Muscle layer of colon (tissue), 2 donors: ENCODE results near the gene VPS13C.

ENCODE experiments used
- H3K27ac ChIP-seq: one replicate; pipeline ENCODE4 v1.7.0; 2013; ENCODE audit warnings: low read depth, mild to moderate bottlenecking, low read length, moderate library complexity
- H3K27me3 ChIP-seq, 2 donors: one replicate each; pipeline ENCODE4 v1.7.0; 2013; ENCODE audit warnings: low read length in 2 of 2, mild to moderate bottlenecking in 2 of 2; ENCODE audit not compliant: insufficient read depth in 2 of 2, control insufficient read depth in 1 of 2
- H3K36me3 ChIP-seq: one replicate; pipeline ENCODE4 v1.7.0; 2013; ENCODE audit warnings: mild to moderate bottlenecking, low read length; ENCODE audit not compliant: insufficient read depth
- H3K4me1 ChIP-seq: one replicate; pipeline ENCODE4 v1.7.0; 2013; ENCODE audit warnings: mild to moderate bottlenecking, low read length; ENCODE audit not compliant: insufficient read depth
- H3K4me3 ChIP-seq, 2 donors: one replicate each; pipeline ENCODE4 v1.7.0; 2013; ENCODE audit warnings: low read length in 2 of 2, low read depth in 1 of 2, mild to moderate bottlenecking in 1 of 2, moderate library complexity in 1 of 2
- H3K9ac ChIP-seq: one replicate; pipeline ENCODE4 v1.7.0; 2013; ENCODE audit warnings: low read length
- H3K9me3 ChIP-seq: one replicate; pipeline ENCODE4 v1.7.0; 2013; ENCODE audit warnings: mild to moderate bottlenecking, low read length
- donor health status: abdominal sarcoma.
- donor health status: Adenocarcinoma of cecum.

The VPS13C gene

DNA sequence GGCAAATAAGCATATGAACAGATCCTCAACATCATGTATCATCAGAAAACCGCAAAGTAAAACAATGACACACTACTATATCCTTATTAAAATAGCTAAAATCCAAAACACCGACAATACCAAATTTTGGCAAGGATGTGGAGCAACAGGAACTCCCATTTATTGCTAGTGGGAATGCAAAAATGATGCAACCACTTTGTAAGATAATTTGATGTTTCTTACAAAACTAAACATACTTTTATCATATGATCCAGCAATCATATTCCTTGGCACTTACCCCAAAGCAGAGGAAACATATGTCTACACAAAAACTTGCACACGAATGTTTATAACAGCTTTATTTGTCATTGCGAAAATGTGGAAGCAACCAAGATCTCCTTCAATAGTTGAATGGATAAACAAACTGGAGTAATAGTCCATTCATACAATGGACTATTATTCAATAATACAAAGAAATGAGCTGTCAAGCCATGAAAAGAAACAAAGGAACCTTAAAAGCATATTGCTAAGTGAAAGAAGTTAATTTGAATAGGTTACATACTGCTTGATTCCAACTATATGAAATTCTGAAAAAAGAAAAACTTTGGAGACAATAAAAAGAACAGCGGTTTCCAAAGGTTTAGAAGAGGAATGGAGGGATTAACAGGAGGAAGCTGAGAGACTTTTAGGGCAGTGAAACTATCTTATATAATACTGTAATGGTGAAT, 172.0 kb downstream of the VPS13C start:
- H3K4me1 ChIP-seq, result no peaks in the 10 kb centered on the region
- no peak overlapping the region for H3K27ac ChIP-seq
- H3K9me3 ChIP-seq, result no peaks in the 10 kb centered on the region
- H3K36me3 ChIP-seq, result peaks cover 15% of the 10 kb centered on the region
- no peak overlapping the region for H3K9ac ChIP-seq
- H3K4me3 ChIP-seq, result no peak overlapping the region
- H3K27me3 ChIP-seq, result no peaks in the 10 kb centered on the region

DNA sequence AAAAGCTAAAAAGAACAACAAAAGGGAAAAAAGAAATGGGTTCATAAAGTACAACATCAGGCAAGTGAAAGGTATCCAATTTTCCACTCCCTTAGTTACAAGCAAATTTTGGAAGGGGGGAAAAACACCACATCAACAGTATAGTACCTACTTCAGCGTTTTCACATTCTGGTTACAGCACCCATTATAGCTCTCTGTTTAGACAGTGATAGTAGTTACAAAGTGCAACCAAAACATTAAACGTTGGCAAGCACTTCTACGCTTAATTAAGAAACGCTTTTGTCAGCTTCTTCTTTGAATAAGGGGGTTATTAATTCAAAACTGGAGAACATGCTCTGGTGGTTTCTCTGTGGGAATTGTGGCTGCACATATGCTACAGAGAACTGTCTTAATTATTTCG, 180.2 kb downstream of the VPS13C start:
- no peak overlapping the region for H3K27ac ChIP-seq
- H3K9me3 ChIP-seq, result no peaks in the 10 kb centered on the region
- no peaks in the 10 kb centered on the region for H3K4me1 ChIP-seq
- no peaks in the 10 kb centered on the region for H3K27me3 ChIP-seq
- H3K9ac ChIP-seq, result no peak overlapping the region
- no peak overlapping the region for H3K4me3 ChIP-seq
- H3K36me3 ChIP-seq, result peaks cover 32% of the 10 kb centered on the region

DNA sequence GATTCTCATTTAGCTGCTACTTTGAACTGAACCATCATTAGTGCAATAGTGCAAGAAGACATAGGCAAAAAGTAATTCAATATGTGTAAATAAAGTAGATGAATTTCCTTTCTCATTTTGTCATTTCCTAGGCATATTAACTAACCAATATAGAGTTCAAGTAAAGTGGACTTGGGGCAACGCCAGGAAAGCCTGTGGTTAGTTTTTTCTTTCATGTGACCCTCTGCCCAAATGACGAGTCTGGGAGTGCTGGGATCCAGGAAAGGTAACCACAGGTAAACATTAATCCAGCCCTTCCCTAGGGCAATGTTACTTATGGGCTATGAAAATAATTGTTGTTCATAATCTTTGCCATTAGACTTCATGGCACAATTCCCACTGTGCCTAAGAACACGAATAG, 181.0 kb downstream of the VPS13C start:
- Histone ChIP-seq H3K4me1 (no peaks in the 10 kb centered on the region), H3K9me3 (no peaks in the 10 kb centered on the region), H3K9ac (no peak overlapping the region), H3K27ac (no peak overlapping the region), H3K4me3 (no peak overlapping the region), H3K27me3 (no peaks in the 10 kb centered on the region), H3K36me3 (peaks cover 32% of the 10 kb centered on the region)

DNA sequence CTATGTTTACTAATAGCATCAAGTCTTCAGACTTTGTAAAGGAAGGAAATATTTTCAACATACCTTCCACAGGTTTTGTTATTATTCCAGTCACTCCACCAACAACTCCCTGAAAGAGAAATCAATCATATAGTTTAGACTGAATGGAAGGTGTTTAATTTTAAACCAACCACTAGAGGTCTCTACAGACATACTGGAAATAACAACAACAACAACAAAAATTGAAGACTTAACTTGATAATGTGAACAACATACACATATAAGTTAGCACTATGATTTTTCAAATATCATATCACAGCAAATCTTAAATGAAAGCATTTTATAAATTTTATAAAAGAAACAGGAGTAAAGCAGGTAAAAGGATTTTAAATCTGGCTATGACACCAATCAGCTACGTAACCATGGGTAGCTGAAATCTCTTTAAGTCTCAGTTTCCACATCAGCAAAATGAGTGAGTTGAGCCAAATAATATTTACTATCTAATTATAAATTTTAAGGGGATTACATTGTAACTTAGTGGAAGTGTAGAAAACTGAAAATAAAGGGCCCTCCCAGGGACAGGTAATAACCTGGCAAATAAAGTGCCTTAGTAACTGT, 188.2 kb downstream of the VPS13C start:
- H3K4me3 ChIP-seq, result no peak overlapping the region
- H3K9ac ChIP-seq, result no peak overlapping the region
- no peaks in the 10 kb centered on the region for H3K27me3 ChIP-seq
- peaks cover 30% of the 10 kb centered on the region for H3K36me3 ChIP-seq
- H3K27ac ChIP-seq, result no peak overlapping the region
- H3K9me3 ChIP-seq, result no peaks in the 10 kb centered on the region
- no peaks in the 10 kb centered on the region for H3K4me1 ChIP-seq

DNA sequence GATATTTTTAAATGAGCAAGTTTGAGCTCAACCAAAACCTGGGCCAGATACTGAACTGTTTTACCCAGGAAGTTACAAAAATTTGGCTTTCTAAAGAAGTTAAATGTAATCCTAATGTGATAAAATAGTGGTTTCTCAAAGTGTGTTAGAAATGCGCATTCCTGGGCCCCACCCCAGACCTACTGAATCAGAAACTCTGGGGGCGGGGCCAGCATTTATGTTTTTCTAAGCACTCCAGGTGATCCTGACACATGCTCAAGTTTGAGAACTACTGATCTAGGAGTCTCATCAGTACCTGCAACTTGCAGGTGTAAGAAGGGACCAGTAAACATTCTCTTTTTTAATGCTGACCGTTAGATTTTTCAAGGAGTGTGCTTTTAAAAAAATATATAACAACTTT, 190.6 kb downstream of the VPS13C start:
- Histone ChIP-seq H3K4me1 (no peaks in the 10 kb centered on the region), H3K36me3 (peaks cover 26% of the 10 kb centered on the region), H3K27ac (no peak overlapping the region), H3K9me3 (no peaks in the 10 kb centered on the region), H3K4me3 (no peak overlapping the region), H3K27me3 (no peaks in the 10 kb centered on the region), H3K9ac (no peak overlapping the region)

DNA sequence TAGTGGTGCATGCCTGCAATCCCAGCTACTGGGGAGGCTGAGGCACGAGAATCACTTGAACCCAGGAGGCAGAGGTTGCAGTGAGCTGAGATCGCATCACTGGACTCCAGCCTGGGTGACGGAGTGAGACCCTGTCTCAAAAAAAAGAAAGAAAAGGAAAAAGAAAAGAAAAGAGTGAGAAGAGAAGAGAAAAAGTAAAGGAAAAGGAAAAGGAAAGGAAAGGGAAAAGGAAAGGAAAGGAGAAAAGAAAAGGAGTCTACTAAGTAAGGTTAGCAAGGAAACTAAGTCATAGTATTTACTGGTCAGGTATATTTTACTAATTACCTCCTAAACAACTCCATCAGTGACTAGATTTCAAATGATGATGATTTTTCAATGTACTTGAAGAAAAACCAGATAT, 198.3 kb downstream of the VPS13C start:
- Histone ChIP-seq H3K27ac (no peak overlapping the region), H3K4me3 (no peak overlapping the region), H3K36me3 (peaks cover 4% of the 10 kb centered on the region), H3K4me1 (no peaks in the 10 kb centered on the region), H3K9ac (no peak overlapping the region), H3K27me3 (no peaks in the 10 kb centered on the region), H3K9me3 (no peaks in the 10 kb centered on the region)

DNA sequence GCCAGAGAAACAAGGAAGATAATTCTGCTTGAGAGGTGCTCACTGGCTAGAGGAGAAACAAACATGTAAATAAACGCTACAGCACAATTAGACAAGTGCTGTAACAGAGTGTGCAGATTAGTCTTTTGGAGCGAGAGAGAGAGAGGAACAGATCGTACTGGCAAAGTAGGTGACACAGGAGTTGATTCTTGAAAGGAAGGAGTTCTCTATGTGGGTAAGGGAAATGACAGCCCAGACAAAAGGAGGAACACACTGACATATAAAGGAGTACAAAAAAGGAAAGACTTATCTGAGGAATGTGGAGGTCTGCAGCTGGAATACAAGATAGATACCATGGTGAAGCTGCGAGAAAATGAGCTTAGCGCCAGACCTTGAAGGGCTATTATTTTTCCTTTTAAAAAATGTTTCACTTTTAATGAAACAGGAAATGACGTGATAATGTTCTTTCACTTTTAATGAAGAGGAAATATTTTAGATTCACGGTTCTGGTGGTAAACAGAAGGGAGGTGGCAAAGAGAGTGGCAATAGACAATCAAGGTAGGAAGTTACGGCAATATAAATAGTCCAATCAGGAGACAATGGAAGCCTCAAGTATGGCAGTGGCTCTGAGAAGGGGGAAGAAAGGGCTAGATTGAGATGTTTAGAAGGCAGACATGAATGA, 202.9 kb downstream of the VPS13C start:
- no peak overlapping the region for H3K4me3 ChIP-seq
- H3K9me3 ChIP-seq, result no peaks in the 10 kb centered on the region
- no peak overlapping the region for H3K27ac ChIP-seq
- H3K9ac ChIP-seq, result no peak overlapping the region
- no peaks in the 10 kb centered on the region for H3K4me1 ChIP-seq
- H3K27me3 ChIP-seq, result no peaks in the 10 kb centered on the region
- peaks cover 5% of the 10 kb centered on the region for H3K36me3 ChIP-seq

DNA sequence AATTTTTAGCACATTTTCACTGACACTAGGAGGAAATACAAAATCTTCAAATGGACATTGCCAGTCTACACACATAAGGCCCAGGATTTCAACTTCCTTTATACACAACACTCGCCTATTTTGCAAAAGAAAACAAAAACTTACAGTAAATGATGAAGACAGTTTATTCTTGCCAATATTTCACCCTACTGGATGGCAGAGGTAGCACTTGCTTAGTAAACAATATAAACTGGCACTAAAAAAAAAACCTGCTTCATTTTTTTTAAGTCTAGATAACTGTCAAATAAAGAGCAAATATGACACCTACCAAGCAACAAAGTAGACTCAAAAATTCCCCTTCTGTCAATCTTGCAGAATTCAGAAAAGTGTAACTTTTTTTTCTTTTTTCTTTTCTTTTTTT, 204.0 kb downstream of the VPS13C start:
- Histone ChIP-seq H3K36me3 (peaks cover 11% of the 10 kb centered on the region), H3K4me1 (no peaks in the 10 kb centered on the region), H3K4me3 (no peak overlapping the region), H3K27me3 (no peaks in the 10 kb centered on the region), H3K27ac (no peak overlapping the region), H3K9me3 (no peaks in the 10 kb centered on the region), H3K9ac (no peak overlapping the region)

DNA sequence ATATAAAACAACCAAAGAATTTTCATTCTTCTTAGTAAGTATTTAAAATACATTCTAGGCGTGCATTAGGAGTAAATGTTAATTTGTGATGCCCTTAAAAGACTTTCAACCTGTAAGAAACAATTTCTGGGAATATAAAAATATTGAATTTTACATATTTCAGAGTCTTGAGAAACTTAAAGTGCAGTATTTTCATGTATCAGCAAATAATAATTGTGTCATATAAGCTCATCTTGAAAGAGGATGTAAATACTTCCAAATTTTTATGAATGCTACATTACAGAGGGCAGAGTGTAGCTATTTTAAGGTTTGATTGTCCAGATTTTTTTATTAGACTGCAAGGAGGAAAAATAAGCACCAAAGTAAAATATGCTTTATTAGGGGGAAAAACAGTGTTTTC, 207.1 kb downstream of the VPS13C start:
- Histone ChIP-seq H3K27me3 (no peaks in the 10 kb centered on the region), H3K4me3 (no peak overlapping the region), H3K36me3 (peaks cover 11% of the 10 kb centered on the region), H3K27ac (no peak overlapping the region), H3K9me3 (no peaks in the 10 kb centered on the region), H3K4me1 (no peaks in the 10 kb centered on the region), H3K9ac (no peak overlapping the region)

DNA sequence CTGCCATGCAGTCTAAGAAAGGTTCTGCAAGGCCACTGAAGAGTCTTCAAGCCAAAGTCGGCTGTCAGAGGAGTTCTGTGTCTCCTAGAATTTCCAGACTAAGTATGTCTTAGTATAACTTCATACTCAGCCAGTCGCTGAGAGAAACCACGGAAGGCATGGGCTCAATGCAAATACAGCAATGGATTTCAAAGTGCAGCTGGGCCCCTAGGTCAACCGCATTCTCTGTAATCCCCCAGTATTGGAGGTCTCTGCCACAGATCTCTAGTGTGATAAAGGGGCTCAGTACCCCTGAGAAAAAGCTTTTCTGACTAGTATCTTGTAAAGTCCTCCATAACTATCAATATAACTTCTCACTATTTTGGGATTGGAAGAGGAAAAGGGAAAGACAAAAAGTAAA, 208.3 kb downstream of the VPS13C start:
- Histone ChIP-seq H3K4me1 (no peaks in the 10 kb centered on the region), H3K9me3 (no peaks in the 10 kb centered on the region), H3K27ac (no peak overlapping the region), H3K4me3 (no peak overlapping the region), H3K36me3 (peaks cover 11% of the 10 kb centered on the region), H3K27me3 (no peaks in the 10 kb centered on the region), H3K9ac (no peak overlapping the region)

DNA sequence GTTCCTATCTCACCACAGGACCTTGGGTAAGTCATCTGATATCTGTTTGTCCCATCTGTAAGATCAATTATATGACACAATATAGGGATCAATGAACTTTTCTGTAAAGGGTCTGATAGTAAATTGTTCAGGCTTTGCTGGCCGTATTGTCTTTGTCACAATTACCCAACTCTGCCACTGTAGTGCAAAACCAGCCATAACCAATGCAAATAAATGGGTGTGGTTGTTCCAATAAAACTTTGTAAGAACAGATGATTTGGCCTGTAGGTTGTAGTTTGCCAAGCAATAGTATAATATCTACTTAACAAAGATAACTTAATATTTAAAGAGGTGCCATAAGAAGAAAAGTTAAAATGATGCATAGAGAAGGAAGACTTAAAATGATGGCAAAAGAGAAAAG, 210.8 kb downstream of the VPS13C start:
- H3K4me1 ChIP-seq, result no peaks in the 10 kb centered on the region
- no peaks in the 10 kb centered on the region for H3K27me3 ChIP-seq
- H3K9ac ChIP-seq, result no peak overlapping the region
- H3K4me3 ChIP-seq, result no peak overlapping the region
- no peaks in the 10 kb centered on the region for H3K9me3 ChIP-seq
- no peak overlapping the region for H3K27ac ChIP-seq
- peaks cover 10% of the 10 kb centered on the region for H3K36me3 ChIP-seq

DNA sequence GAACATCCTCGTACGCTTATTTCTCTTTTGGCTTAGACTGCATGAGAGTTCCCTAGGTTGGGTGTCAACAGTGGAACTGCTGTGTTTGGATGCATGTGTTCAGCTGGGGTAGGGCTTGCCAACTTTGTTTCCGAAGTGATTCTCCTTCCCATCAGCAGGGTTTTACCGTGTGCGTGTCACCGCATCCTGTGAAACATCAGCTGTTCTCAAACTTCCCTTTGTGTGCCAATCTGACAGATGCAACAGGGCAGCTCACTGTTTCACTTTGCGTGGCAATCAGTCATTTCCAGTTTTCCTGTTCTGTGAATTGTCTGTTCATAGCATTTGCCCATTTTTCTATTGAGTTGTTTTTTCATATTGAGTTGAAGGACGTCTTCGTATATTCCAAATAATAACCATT, 218.8 kb downstream of the VPS13C start:
- Histone ChIP-seq H3K9me3 (no peaks in the 10 kb centered on the region), H3K9ac (no peak overlapping the region), H3K4me1 (no peaks in the 10 kb centered on the region), H3K4me3 (no peak overlapping the region), H3K36me3 (no peaks in the 10 kb centered on the region), H3K27me3 (peaks cover 0 to 4% of the 10 kb centered on the region in 2 donors), H3K27ac (no peak overlapping the region)
